PC-9 (cell line): ENCODE data around the gene CD3G. TPM values are rescaled to one million over a fixed set of nuclear protein-coding genes. Genes with fewer than 3 reads are reported as not detected.

Source experiments
- BruUV-seq: library from RNA; stranded (reverse); fragments of 400-500 nt; replicated peaks from 2 replicates; lab custom pipeline; 2021; lab: Mats Ljungman, UMichigan
- CTCF ChIA-PET: fragments of 300-600 bp; sonication (Branson Sonifier 250); formaldehyde crosslinking; loops from one replicate; lab custom pipeline; 2022; ENCODE audit warnings: antibody characterized with exemption; lab: Charles Lee
- POLR2A ChIA-PET: fragments of 300-600 bp; sonication (Branson Sonifier 250); formaldehyde crosslinking; loops from one replicate; lab custom pipeline; 2022; ENCODE audit warnings: antibody characterized with exemption; ENCODE audit not compliant: unreplicated experiment; lab: Charles Lee
- DNase-seq, 2 experiments: peaks; one replicate each; pipeline versions ENCODE4 v3.0.0 to v3.0.0-alpha.2; 2015 to 2022; ENCODE audit warnings: mixed read lengths in 1 of 2
- H2AFZ ChIP-seq: fragments of 200-600 bp; sonication (generic); 2 replicates; pipeline ENCODE4 v1.8.1; 2017; ENCODE audit warnings: antibody characterized with exemption
- H3F3A ChIP-seq: fragments of 200-600 bp; sonication (generic); 2 replicates; pipeline ENCODE4 v1.8.1; 2017; ENCODE audit warnings: antibody characterized with exemption, mild to moderate bottlenecking, low read depth; ENCODE audit not compliant: insufficient read depth
- H3K27ac ChIP-seq: fragments of 200-600 bp; sonication (generic); 2 replicates; pipeline ENCODE4 v1.6.1; 2016; ENCODE audit warnings: mixed run types
- H3K27me3 ChIP-seq: fragments of 200-600 bp; sonication (generic); 2 replicates; pipeline ENCODE4 v1.6.1; 2016; ENCODE audit warnings: low read depth, mixed run types; ENCODE audit not compliant: insufficient read depth
- H3K36me3 ChIP-seq: fragments of 200-600 bp; sonication (generic); 2 replicates; pipeline ENCODE4 v1.6.1; 2016; ENCODE audit warnings: low read depth, mixed run types
- H3K4me1 ChIP-seq: fragments of 200-600 bp; sonication (generic); replicated peaks from 2 replicates; pipeline ENCODE4 v1.6.1; 2016; ENCODE audit warnings: mixed run types; ENCODE audit not compliant: insufficient read depth
- H3K4me2 ChIP-seq: fragments of 200-600 bp; sonication (generic); 2 replicates; pipeline ENCODE4 v1.6.1; 2017; ENCODE audit warnings: mixed run types
- H3K4me3 ChIP-seq: fragments of 200-600 bp; sonication (generic); 2 replicates; pipeline ENCODE4 v1.6.1; 2016; ENCODE audit warnings: mixed run types
- H3K79me2 ChIP-seq: fragments of 200-600 bp; sonication (generic); 2 replicates; pipeline ENCODE4 v1.6.1; 2017; ENCODE audit warnings: low read depth, mixed run types
- H3K9me2 ChIP-seq: fragments of 200-600 bp; sonication (generic); 2 replicates; pipeline ENCODE4 v1.8.1; 2017; ENCODE audit warnings: mild to moderate bottlenecking; ENCODE audit not compliant: insufficient read depth
- H3K9me3 ChIP-seq: fragments of 200-600 bp; sonication (generic); 2 replicates; pipeline ENCODE4 v1.8.1; 2016; ENCODE audit warnings: low read depth; ENCODE audit not compliant: insufficient read depth
- H4K20me1 ChIP-seq: fragments of 200-600 bp; sonication (generic); 2 replicates; pipeline ENCODE4 v1.8.1; 2017; ENCODE audit not compliant: insufficient read depth
- EZH2 ChIP-seq: fragments of 200-600 bp; sonication (generic); IDR thresholded peaks from 2 replicates; pipeline ENCODE4 v1.8.0; 2017; ENCODE audit warnings: antibody characterized with exemption, low read depth
- intact Hi-C: fragments of 100-400 bp; cut with micrococcal nuclease; formaldehyde crosslinking; loops from one replicate; pipeline ENCODE4 v1.10.0; 2022; ENCODE audit not compliant: unreplicated experiment
- total RNA-seq: library from RNA; stranded (reverse); gene quantifications from 2 replicates; pipeline ENCODE4 v1.2.3, GENCODE V29; 2021
- TF ChIP-seq, protein P1 (sequence below): fragments of 200-600 bp; sonication (generic); conservative IDR thresholded peaks from 2 replicates; pipeline ENCODE4 v1.6.1; 2017; ENCODE audit warnings: mixed run types, antibody characterized with exemption, mild to moderate bottlenecking, moderate library complexity

Gene CD3G
- total RNA-seq, 1 experiment from 2014 or later = not detected

- Histone ChIP-seq H3K4me3 (no peak overlapping the region), H3K36me3 (peaks cover 50% of the 10 kb centered on the region), H4K20me1 (no peaks in the 10 kb centered on the region; the same call in 1 of the 2 replicates), H3K9me3 (no peaks in the 10 kb centered on the region), H3K27me3 (no peaks in the 10 kb centered on the region), H3F3A (0 out of 2 replicates have a peak, but pooled peaks cover 3% of the 10 kb centered on the region), H2AFZ (no peak overlapping the region), H3K4me2 (no peak overlapping the region), H3K4me1 (no peaks in the 10 kb centered on the region), H3K9me2 (no peaks in the 10 kb centered on the region), H3K27ac (no peak overlapping the region), H3K79me2 (no peaks in the 10 kb centered on the region)
- no peak for DNase-seq
- POLR2A ChIA-PET = interaction anchor here (0.6 kb wide), 1 partner anchor 131 kb away, joined by 3 read pairs; no protein-coding TSS in a partner anchor
- CTCF ChIA-PET = no interaction called here
- intact Hi-C loops = no loop called here
- TF ChIP-seq, protein P1, sequence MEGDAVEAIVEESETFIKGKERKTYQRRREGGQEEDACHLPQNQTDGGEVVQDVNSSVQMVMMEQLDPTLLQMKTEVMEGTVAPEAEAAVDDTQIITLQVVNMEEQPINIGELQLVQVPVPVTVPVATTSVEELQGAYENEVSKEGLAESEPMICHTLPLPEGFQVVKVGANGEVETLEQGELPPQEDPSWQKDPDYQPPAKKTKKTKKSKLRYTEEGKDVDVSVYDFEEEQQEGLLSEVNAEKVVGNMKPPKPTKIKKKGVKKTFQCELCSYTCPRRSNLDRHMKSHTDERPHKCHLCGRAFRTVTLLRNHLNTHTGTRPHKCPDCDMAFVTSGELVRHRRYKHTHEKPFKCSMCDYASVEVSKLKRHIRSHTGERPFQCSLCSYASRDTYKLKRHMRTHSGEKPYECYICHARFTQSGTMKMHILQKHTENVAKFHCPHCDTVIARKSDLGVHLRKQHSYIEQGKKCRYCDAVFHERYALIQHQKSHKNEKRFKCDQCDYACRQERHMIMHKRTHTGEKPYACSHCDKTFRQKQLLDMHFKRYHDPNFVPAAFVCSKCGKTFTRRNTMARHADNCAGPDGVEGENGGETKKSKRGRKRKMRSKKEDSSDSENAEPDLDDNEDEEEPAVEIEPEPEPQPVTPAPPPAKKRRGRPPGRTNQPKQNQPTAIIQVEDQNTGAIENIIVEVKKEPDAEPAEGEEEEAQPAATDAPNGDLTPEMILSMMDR = no peak
- TF ChIP-seq EZH2 = no peak
- BruUV-seq = no TSS peak
These were observed 30.6 kb downstream of the CD3G start for GRCh38 chr11:118374729-118375128.

- CTCF ChIA-PET = no interaction called here
- POLR2A ChIA-PET = interaction anchor here (0.7 kb wide), 1 partner anchor 10 kb away, joined by 7 read pairs; no protein-coding TSS in a partner anchor
- Histone ChIP-seq H3K9me2 (no peaks in the 10 kb centered on the region), H3K4me3 (no peak overlapping the region), H2AFZ (no peak overlapping the region), H3K4me2 (no peak overlapping the region), H3K36me3 (peaks cover 44% of the 10 kb centered on the region), H3F3A (0 out of 2 replicates have a peak, but pooled peaks cover 1% of the 10 kb centered on the region), H3K27me3 (no peaks in the 10 kb centered on the region), H3K9me3 (no peaks in the 10 kb centered on the region), H3K27ac (no peak overlapping the region), H4K20me1 (no peaks in the 10 kb centered on the region; the same call in 1 of the 2 replicates), H3K4me1 (no peaks in the 10 kb centered on the region), H3K79me2 (no peaks in the 10 kb centered on the region)
- no TSS peak for BruUV-seq
- TF ChIP-seq, protein P1 = no peak
- no peak for TF ChIP-seq EZH2
- DNase-seq = no peak
- intact Hi-C loops = no loop called here
These were observed 31.8 kb downstream of the CD3G start for GRCh38 chr11:118375978-118376377.

- ChIA-PET CTCF (interaction anchor here (0.5 kb wide), 1 partner anchor 90 kb away, joined by 3 read pairs; no protein-coding TSS in a partner anchor), POLR2A (no interaction called here)
- H3K4me3 ChIP-seq = no peak overlapping the region
- no peaks in the 10 kb centered on the region; the same call in 1 of the 2 replicates for H4K20me1 ChIP-seq
- DNase-seq = no peak
- H3K79me2 ChIP-seq = no peaks in the 10 kb centered on the region
- no peak overlapping the region for H3K27ac ChIP-seq
- H3K27me3 ChIP-seq = no peaks in the 10 kb centered on the region
- no peak overlapping the region for H3K4me2 ChIP-seq
- no peaks in the 10 kb centered on the region for H3K9me2 ChIP-seq
- TF ChIP-seq EZH2 = no peak
- TF ChIP-seq, protein P1 = no peak
- no TSS peak for BruUV-seq
- H3F3A ChIP-seq = peaks cover 4% of the 10 kb centered on the region; the same call in 1 of the 2 replicates
- H3K4me1 ChIP-seq = no peaks in the 10 kb centered on the region
- H2AFZ ChIP-seq = no peak overlapping the region
- H3K9me3 ChIP-seq = no peaks in the 10 kb centered on the region
- intact Hi-C loops = no loop called here
- peaks cover 58% of the 10 kb centered on the region for H3K36me3 ChIP-seq
These were observed 35.4 kb downstream of the CD3G start for GRCh38 chr11:118379497-118379896.
